ENCODE results near the gene CADM1.

GRCh38 chr11:115352805-115353485 lies 151.3 kb downstream of the CADM1 start:
- TF ChIP-seq CTCF (IDR thresholded peaks at IDR 0.05; ENCODE audit: low read depth, low read length) (no peak), EZH2phosphoT487 (IDR thresholded peaks at IDR 0.05; ENCODE audit: low read depth) (no peak)

Data from OCI-LY3 (cell line).